SW 1271 (cell line): Measurements from ENCODE around the gene TMEM19.

ENCODE experiments used
- DNase-seq, 2 experiments: peaks; one replicate each; lab custom pipeline; 2025; lab: John Stamatoyannopoulos, UW

TMEM19 gene

GRCh38 chr12:71718611-71719010 is 32.7 kb downstream of the TMEM19 start:
- DNase-seq = no peak

- no peak for DNase-seq
Measured at GRCh38 chr12:71719647-71720370, 33.9 kb downstream of the TMEM19 start.

- no peak for DNase-seq
Measured at GRCh38 chr12:71721783-71722505, 36.1 kb downstream of the TMEM19 start.

- no peak for DNase-seq
Measured at GRCh38 chr12:71725011-71725410, 39.1 kb downstream of the TMEM19 start.

- no peak for DNase-seq
Measured at GRCh38 chr12:71726548-71726947, 40.7 kb downstream of the TMEM19 start.

- no peak for DNase-seq
Measured at GRCh38 chr12:71727958-71728357, 42.1 kb downstream of the TMEM19 start.

GRCh38 chr12:71730936-71731335 is 45.1 kb downstream of the TMEM19 start:
- DNase-seq = no peak

- no peak for DNase-seq
Measured at GRCh38 chr12:71731439-71732356, 45.8 kb downstream of the TMEM19 start.

GRCh38 chr12:71732357-71732712 is 46.5 kb downstream of the TMEM19 start:
- DNase-seq = no peak

GRCh38 chr12:71737197-71737596 is 51.3 kb downstream of the TMEM19 start:
- no peak for DNase-seq

- no peak for DNase-seq
Measured at GRCh38 chr12:71742998-71743397, 57.1 kb downstream of the TMEM19 start.

GRCh38 chr12:71744522-71745300 is 58.8 kb downstream of the TMEM19 start:
- no peak for DNase-seq

GRCh38 chr12:71746974-71747611 is 61.2 kb downstream of the TMEM19 start:
- DNase-seq = peak in 1 of 2 experiments; percentile 70

- DNase-seq = no peak
Measured at GRCh38 chr12:71748081-71748850, 62.4 kb downstream of the TMEM19 start.

- no peak for DNase-seq
Measured at GRCh38 chr12:71749666-71750065, 63.8 kb downstream of the TMEM19 start.

GRCh38 chr12:71752891-71753290 is 67.0 kb downstream of the TMEM19 start:
- DNase-seq = no peak
